CD4-positive, alpha-beta memory T cell (primary cell): Measurements from ENCODE around the gene PPIL6. TPM values are rescaled to one million over a fixed set of nuclear protein-coding genes. Genes with fewer than 3 reads are reported as not detected.

Experiments used
- polyA plus RNA-seq, 2 donors: library from polyadenylated mRNA; unstranded; fragments of 300-500 nt; fragmentation: Illumina TruSeq; gene quantifications; one replicate each; pipeline ENCODE4 v1.2.3, GENCODE V29; 2021
- total RNA-seq, 2 experiments: library from RNA; stranded (reverse); gene quantifications; one replicate each; pipeline ENCODE4 v1.2.3, GENCODE V29; 2021

PPIL6 gene
- total and polyA plus RNA-seq, 4 experiments from 2014 or later, result 0.33 to 0.52 (median 0.37) TPM

Other genes with a start within 250 kb of the PPIL6 start
- 100 to 1,000 TPM; 222 to 231 TPM for gene CD164, start 58.2 kb downstream of the PPIL6 start, total RNA-seq
- gene CD164, start 58.2 kb downstream of the PPIL6 start, polyA plus RNA-seq, result 100 to 1,000 TPM; 302 to 445 TPM
- 10 to 100 TPM; 21.7 to 23.6 TPM for gene SMPD2, start 96 bp upstream of the PPIL6 start, total RNA-seq
- 10 to 100 TPM in 1 of 2 donors, 1 to 10 TPM in 1; 8.2 to 15.8 TPM for gene SMPD2, start 96 bp upstream of the PPIL6 start, polyA plus RNA-seq
- 10 to 100 TPM; 76.5 to 79.3 TPM for gene MICAL1, start 15.1 kb upstream of the PPIL6 start, total RNA-seq
- 10 to 100 TPM in 1 of 2 donors, 1 to 10 TPM in 1; 9.0 to 23.5 TPM for gene MICAL1, start 15.1 kb upstream of the PPIL6 start, polyA plus RNA-seq
- gene ZBTB24, start 42.6 kb upstream of the PPIL6 start, total RNA-seq, result 10 to 100 TPM; 27.2 to 28.4 TPM
- 10 to 100 TPM in 1 of 2 donors, 1 to 10 TPM in 1; 8.5 to 11.5 TPM for gene ZBTB24, start 42.6 kb upstream of the PPIL6 start, polyA plus RNA-seq